Ascending aorta (tissue), 2 donors: ENCODE results near the gene POU3F4. TPM values are rescaled to one million over a fixed set of nuclear protein-coding genes. Genes with fewer than 3 reads are reported as not detected.

Experiments used
- DNase-seq, 2 donors: peaks; one replicate each; pipeline ENCODE4 v3.0.0-alpha.2; 2019; ENCODE audit warnings: low spot score in 2 of 2
- H3K27ac ChIP-seq, 2 donors: fragments of 200-600 bp; sonication (generic); one replicate each; pipeline ENCODE4 v1.5.1; 2016 to 2017; ENCODE audit warnings: mild to moderate bottlenecking in 1 of 2
- H3K27me3 ChIP-seq: fragments of 200-600 bp; sonication (generic); one replicate; pipeline ENCODE4 v1.5.1; 2017
- H3K36me3 ChIP-seq, 2 donors: fragments of 200-600 bp; sonication (generic); one replicate each; pipeline ENCODE4 v1.5.1; 2016
- H3K4me1 ChIP-seq, 2 donors: fragments of 200-600 bp; sonication (generic); one replicate each; pipeline ENCODE4 v1.5.1; 2016 to 2017; ENCODE audit warnings: mild to moderate bottlenecking in 1 of 2
- H3K4me3 ChIP-seq, 2 donors: fragments of 200-600 bp; sonication (generic); one replicate each; pipeline ENCODE4 v1.5.1; 2016 to 2017; ENCODE audit warnings: mild to moderate bottlenecking in 1 of 2
- H3K9me3 ChIP-seq, 2 donors: fragments of 200-600 bp; sonication (generic); one replicate each; pipeline ENCODE4 v1.5.1; 2016
- CTCF ChIP-seq, 3 experiments: fragments of 200-600 bp in 2 of 3; fragments of 450-650 bp in 1 of 3; sonication (generic) in 2 of 3; IDR thresholded peaks; one replicate each; pipeline ENCODE4 v1.5.1; 2016 to 2019; ENCODE audit warnings: antibody characterized with exemption in 3 of 3, mild to moderate bottlenecking in 1 of 3, moderate library complexity in 1 of 3
- intact Hi-C: fragments of 100-400 bp; cut with DNase I; formaldehyde crosslinking; loops from one replicate; pipeline ENCODE4 v1.15.1; 2023
- total RNA-seq: library from RNA; depleted of rRNA; stranded (reverse); fragments of >200 nt; gene quantifications from one replicate; pipeline ENCODE4 v1.1.0, GENCODE V29; 2016

The POU3F4 gene
- total RNA-seq, 1 donor from 2014 or later: not detected

- H3K27ac ChIP-seq: no peak overlapping the region
- no peaks in the 10 kb centered on the region for H3K36me3 ChIP-seq
- TF ChIP-seq CTCF (IDR thresholded peaks at IDR 0.05): no peak
- H3K9me3 ChIP-seq: no peaks in the 10 kb centered on the region
- peaks cover 7% of the 10 kb centered on the region for H3K27me3 ChIP-seq
- DNase-seq: no peak
- intact Hi-C loops: no loop called here
- no peak overlapping the region for H3K4me3 ChIP-seq
- H3K4me1 ChIP-seq: no peaks in the 10 kb centered on the region
These were observed 4.0 kb downstream of the POU3F4 start for GRCh38 chrX:83512111-83512510.

- TF ChIP-seq CTCF (IDR thresholded peaks at IDR 0.05): no peak
- intact Hi-C loops: no loop called here
- no peaks in the 10 kb centered on the region for H3K27me3 ChIP-seq
These were observed 8.5 kb downstream of the POU3F4 start for GRCh38 chrX:83516597-83516996.

GRCh38 chrX:83521905-83522304, 13.8 kb downstream of the POU3F4 start:
- intact Hi-C loops: no loop called here
- no peaks in the 10 kb centered on the region for H3K9me3 ChIP-seq
- TF ChIP-seq CTCF (IDR thresholded peaks at IDR 0.05): no peak
- H3K36me3 ChIP-seq: no peaks in the 10 kb centered on the region
- H3K4me3 ChIP-seq: no peak overlapping the region
- H3K27ac ChIP-seq: no peak overlapping the region
- H3K4me1 ChIP-seq: no peaks in the 10 kb centered on the region
- no peaks in the 10 kb centered on the region for H3K27me3 ChIP-seq
- DNase-seq: no peak

More at GRCh38 chrX:83516597-83516996, 8.5 kb downstream of the POU3F4 start:
- Histone ChIP-seq H3K4me1 (no peaks in the 10 kb centered on the region), H3K9me3 (no peaks in the 10 kb centered on the region), H3K36me3 (no peaks in the 10 kb centered on the region), H3K4me3 (no peak overlapping the region), H3K27ac (no peak overlapping the region)
- DNase-seq: no peak

GRCh38 chrX:83529950-83530349, 21.9 kb downstream of the POU3F4 start:
- Histone ChIP-seq H3K4me3 (no peak overlapping the region), H3K36me3 (no peaks in the 10 kb centered on the region), H3K27me3 (no peaks in the 10 kb centered on the region), H3K27ac (no peak overlapping the region), H3K9me3 (no peaks in the 10 kb centered on the region), H3K4me1 (no peaks in the 10 kb centered on the region)
- TF ChIP-seq CTCF (IDR thresholded peaks at IDR 0.05): no peak
- DNase-seq: no peak
- intact Hi-C loops: no loop called here

- no peak overlapping the region for H3K27ac ChIP-seq
- DNase-seq: no peak
- no peaks in the 10 kb centered on the region for H3K27me3 ChIP-seq
- intact Hi-C loops: no loop called here
- H3K4me3 ChIP-seq: no peak overlapping the region
- no peak for TF ChIP-seq CTCF (IDR thresholded peaks at IDR 0.05)
- H3K9me3 ChIP-seq: no peaks in the 10 kb centered on the region
- no peaks in the 10 kb centered on the region for H3K4me1 ChIP-seq
- no peaks in the 10 kb centered on the region for H3K36me3 ChIP-seq
These were observed 27.5 kb downstream of the POU3F4 start for GRCh38 chrX:83535417-83536196.
